22Rv1 (cell line): ENCODE results near the gene CTCFL.

Experiments
- CTCF ChIP-seq: fragments of 450-650 bp; IDR thresholded peaks from 2 replicates; pipeline ENCODE4 v1.5.1; 2017; ENCODE audit warnings: mild to moderate bottlenecking
- ZFX ChIP-seq: fragments of 450-650 bp; IDR thresholded peaks from 2 replicates; pipeline ENCODE4 v1.6.1; 2017; ENCODE audit warnings: antibody characterized with exemption, borderline replicate concordance

DNA sequence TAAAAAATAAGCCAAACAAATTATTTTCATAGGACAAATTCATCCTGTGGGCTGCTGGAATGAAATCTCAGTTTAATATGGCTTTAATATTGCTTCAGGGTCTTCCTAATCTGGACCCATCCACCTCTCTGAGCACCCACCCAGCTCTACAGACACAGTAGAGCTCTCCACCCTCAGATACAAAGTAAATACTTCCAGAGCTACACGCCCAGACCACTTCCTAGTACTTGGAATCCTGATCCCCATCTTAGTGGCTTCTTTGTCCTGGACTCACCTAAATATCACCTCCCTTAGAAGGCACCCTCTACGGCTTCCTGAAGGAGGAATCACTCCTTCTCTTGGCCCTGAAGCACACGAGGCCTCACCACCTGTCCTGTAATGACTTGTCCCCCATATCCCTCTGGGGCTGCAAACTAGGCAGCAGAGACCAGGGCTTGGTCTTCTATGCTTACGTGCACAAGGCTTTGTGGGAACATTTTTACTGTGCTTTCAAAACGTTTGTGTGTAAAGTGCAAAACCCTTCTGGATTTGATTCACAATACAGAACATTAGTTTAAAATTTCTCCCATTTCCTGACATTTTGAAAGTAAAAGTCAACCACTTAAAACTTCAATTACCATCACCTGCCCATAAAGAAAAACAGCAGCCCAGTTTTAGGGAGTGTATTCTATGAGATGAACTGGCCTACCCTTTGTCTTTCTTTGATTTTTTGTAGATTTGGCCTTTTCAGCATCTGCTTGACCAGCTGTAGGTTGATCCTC is 2.4 kb downstream of the CTCFL start:
- TF ChIP-seq CTCF (no peak), ZFX (no peak)
